HG02642 (cell line): ENCODE measurements around the gene MRPL52.

Source experiments
- ATAC-seq: cut with Tn5 transposase; IDR thresholded peaks from one replicate; pipeline ENCODE4 v1.9.1; 2021; ENCODE audit warnings: mild to moderate bottlenecking; ENCODE audit not compliant: unreplicated experiment, poor library complexity

MRPL52 gene

GRCh38 chr14:22875748-22876319, 46.1 kb downstream of the MRPL52 start:
- no peak for ATAC-seq

- ATAC-seq: no peak
Observed at GRCh38 chr14:22877000-22877501, 47.4 kb downstream of the MRPL52 start.

- ATAC-seq: no peak
Observed at GRCh38 chr14:22878271-22879246, 48.9 kb downstream of the MRPL52 start.

- ATAC-seq: no peak
Observed at GRCh38 chr14:22882064-22882463, 52.4 kb downstream of the MRPL52 start.

- ATAC-seq: no peak
Observed at GRCh38 chr14:22882529-22883172, 53.0 kb downstream of the MRPL52 start.

GRCh38 chr14:22883173-22883976, 53.7 kb downstream of the MRPL52 start, which contains the start of gene REM2:
REM2 (plus strand) TSS chr14:22883222; CDS start chr14:22883288, 66 bp downstream.
- ATAC-seq: no peak

- no peak for ATAC-seq
Observed at GRCh38 chr14:22884076-22884737, 54.5 kb downstream of the MRPL52 start.
